GM19455 (cell line): ENCODE measurements around the gene SLC8A3.

Experiments used
- ATAC-seq: cut with Tn5 transposase; IDR thresholded peaks from one replicate; pipeline ENCODE4 v1.9.1; 2021; ENCODE audit not compliant: unreplicated experiment

SLC8A3 gene

GRCh38 chr14:70002589-70003346 lies 186.0 kb downstream of the SLC8A3 start:
- no peak for ATAC-seq

- no peak for ATAC-seq
Observed at GRCh38 chr14:70000601-70001000, 188.2 kb downstream of the SLC8A3 start.

GRCh38 chr14:69999261-69999674 lies 189.5 kb downstream of the SLC8A3 start:
- ATAC-seq = no peak

- ATAC-seq = no peak
Observed at GRCh38 chr14:69997849-69998248, 190.9 kb downstream of the SLC8A3 start.

- no peak for ATAC-seq
Observed at GRCh38 chr14:69996216-69996615, 192.5 kb downstream of the SLC8A3 start.
